ENCODE results near the gene SLC25A27.

SLC25A27 gene

DNA sequence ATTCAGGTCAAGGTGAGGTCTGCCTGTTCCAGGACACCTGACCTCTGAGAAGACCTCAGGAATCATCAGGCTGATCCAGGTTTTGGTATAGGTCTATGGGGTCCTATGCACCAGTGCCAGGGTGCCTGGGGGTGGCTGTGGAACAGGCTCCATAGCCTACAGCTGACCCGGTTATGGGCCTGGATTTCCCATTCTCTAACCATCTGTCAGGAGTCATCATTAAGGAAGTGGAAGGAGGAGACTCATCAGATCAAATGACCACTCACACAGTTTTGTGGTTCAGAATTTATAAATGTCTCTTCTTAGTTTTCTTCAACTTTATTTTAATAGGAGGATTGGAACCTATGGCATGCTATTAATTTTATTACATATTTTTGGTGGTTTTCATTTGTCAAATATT lies 67.6 kb downstream of the SLC25A27 start:
- DNase-seq: no peak
